Measurements from ENCODE around the gene SRGAP3.

The SRGAP3 gene

GRCh38 chr3:8968375-8968882 lies 281.0 kb downstream of the SRGAP3 start:
- H3K4me1 ChIP-seq (ENCODE audit: control insufficient read depth, insufficient read depth, low read length, poor library complexity, severe bottlenecking) = peaks cover 18% of the 10 kb centered on the region
- no peaks in the 10 kb centered on the region for H3K36me3 ChIP-seq (ENCODE audit: control insufficient read depth, insufficient read depth, low read length)
- no peaks in the 10 kb centered on the region for H3K9me3 ChIP-seq (ENCODE audit: control insufficient read depth, low read length)
- 81 to 90% methylated on average over 4 to 5 of the region's 5 CpGs for WGBS, 2 experiments (ENCODE audit: insufficient coverage in 2 of 2)
- no peak overlapping the region for H3K27ac ChIP-seq (ENCODE audit: low read depth, low read length, severe bottlenecking)
- H3K4me3 ChIP-seq (ENCODE audit: extremely low read depth, insufficient read depth, low read length, poor library complexity, severe bottlenecking) = no peak overlapping the region

GRCh38 chr3:8967553-8967952 lies 281.9 kb downstream of the SRGAP3 start:
- Histone ChIP-seq H3K4me1 (ENCODE audit: control insufficient read depth, insufficient read depth, low read length, poor library complexity, severe bottlenecking) (peaks cover 18% of the 10 kb centered on the region), H3K9me3 (ENCODE audit: control insufficient read depth, low read length) (no peaks in the 10 kb centered on the region), H3K4me3 (ENCODE audit: extremely low read depth, insufficient read depth, low read length, poor library complexity, severe bottlenecking) (no peak overlapping the region), H3K27ac (ENCODE audit: low read depth, low read length, severe bottlenecking) (no peak overlapping the region), H3K36me3 (ENCODE audit: control insufficient read depth, insufficient read depth, low read length) (no peaks in the 10 kb centered on the region)
- WGBS, 2 experiments (ENCODE audit: insufficient coverage in 2 of 2) = 88 to 92% methylated on average over 4 of the region's 5 CpGs

- Histone ChIP-seq H3K36me3 (ENCODE audit: control insufficient read depth, insufficient read depth, low read length) (no peaks in the 10 kb centered on the region), H3K27ac (ENCODE audit: low read depth, low read length, severe bottlenecking) (no peak overlapping the region), H3K4me1 (ENCODE audit: control insufficient read depth, insufficient read depth, low read length, poor library complexity, severe bottlenecking) (peaks cover 18% of the 10 kb centered on the region), H3K9me3 (ENCODE audit: control insufficient read depth, low read length) (no peaks in the 10 kb centered on the region), H3K4me3 (ENCODE audit: extremely low read depth, insufficient read depth, low read length, poor library complexity, severe bottlenecking) (no peak overlapping the region)
- WGBS, 2 experiments (ENCODE audit: insufficient coverage in 2 of 2) = 65 to 66% methylated on average over 2 of the region's 3 CpGs
These were observed 282.6 kb downstream of the SRGAP3 start for GRCh38 chr3:8966820-8967348.

GRCh38 chr3:8966150-8966819 lies 283.2 kb downstream of the SRGAP3 start:
- H3K36me3 ChIP-seq (ENCODE audit: control insufficient read depth, insufficient read depth, low read length) = no peaks in the 10 kb centered on the region
- WGBS, 2 experiments (ENCODE audit: insufficient coverage in 2 of 2) = 77 to 82% methylated on average over 2 of the region's 2 CpGs
- no peak overlapping the region for H3K4me3 ChIP-seq (ENCODE audit: extremely low read depth, insufficient read depth, low read length, poor library complexity, severe bottlenecking)
- H3K9me3 ChIP-seq (ENCODE audit: control insufficient read depth, low read length) = no peaks in the 10 kb centered on the region
- H3K4me1 ChIP-seq (ENCODE audit: control insufficient read depth, insufficient read depth, low read length, poor library complexity, severe bottlenecking) = peaks cover 18% of the 10 kb centered on the region
- H3K27ac ChIP-seq (ENCODE audit: low read depth, low read length, severe bottlenecking) = no peak overlapping the region

- H3K36me3 ChIP-seq (ENCODE audit: control insufficient read depth, insufficient read depth, low read length) = no peaks in the 10 kb centered on the region
- no peaks in the 10 kb centered on the region for H3K9me3 ChIP-seq (ENCODE audit: control insufficient read depth, low read length)
- peaks cover 18% of the 10 kb centered on the region for H3K4me1 ChIP-seq (ENCODE audit: control insufficient read depth, insufficient read depth, low read length, poor library complexity, severe bottlenecking)
- H3K4me3 ChIP-seq (ENCODE audit: extremely low read depth, insufficient read depth, low read length, poor library complexity, severe bottlenecking) = no peak overlapping the region
- 62 to 64% methylated on average over 4 to 7 of the region's 11 CpGs for WGBS, 2 experiments (ENCODE audit: insufficient coverage in 2 of 2)
- peak overlapping the region; percentile 82 for H3K27ac ChIP-seq (ENCODE audit: low read depth, low read length, severe bottlenecking)
These were observed 284.7 kb downstream of the SRGAP3 start for GRCh38 chr3:8964436-8965370.

GRCh38 chr3:8963137-8963853 lies 286.2 kb downstream of the SRGAP3 start, which contains the start of gene RAD18:
RAD18 (minus strand) TSS chr3:8963472; CDS start chr3:8963385, 87 bp downstream.
- H3K36me3 ChIP-seq (ENCODE audit: control insufficient read depth, insufficient read depth, low read length) = peaks cover under 1% of the 10 kb centered on the region
- H3K4me1 ChIP-seq (ENCODE audit: control insufficient read depth, insufficient read depth, low read length, poor library complexity, severe bottlenecking) = peaks cover 18% of the 10 kb centered on the region
- H3K9me3 ChIP-seq (ENCODE audit: control insufficient read depth, low read length) = no peaks in the 10 kb centered on the region
- H3K4me3 ChIP-seq (ENCODE audit: extremely low read depth, insufficient read depth, low read length, poor library complexity, severe bottlenecking) = peak within 1 kb of the TSS; percentile 72
- peak within 1 kb of the TSS; percentile 82 for H3K27ac ChIP-seq (ENCODE audit: low read depth, low read length, severe bottlenecking)
- 1 to 5% methylated on average over 21 to 23 of the region's 45 CpGs for WGBS, 2 experiments (ENCODE audit: insufficient coverage in 2 of 2)

- Histone ChIP-seq H3K27ac (ENCODE audit: low read depth, low read length, severe bottlenecking) (peak overlapping the region; percentile 55), H3K36me3 (ENCODE audit: control insufficient read depth, insufficient read depth, low read length) (peaks cover 8% of the 10 kb centered on the region), H3K4me1 (ENCODE audit: control insufficient read depth, insufficient read depth, low read length, poor library complexity, severe bottlenecking) (peaks cover 18% of the 10 kb centered on the region), H3K9me3 (ENCODE audit: control insufficient read depth, low read length) (no peaks in the 10 kb centered on the region), H3K4me3 (ENCODE audit: extremely low read depth, insufficient read depth, low read length, poor library complexity, severe bottlenecking) (peak overlapping the region; percentile 72)
- WGBS, 2 experiments (ENCODE audit: insufficient coverage in 2 of 2) = 31 to 39% methylated on average over 5 of the region's 6 CpGs
These were observed 287.1 kb downstream of the SRGAP3 start for GRCh38 chr3:8962226-8962861.

GRCh38 chr3:8959668-8960067 lies 289.8 kb downstream of the SRGAP3 start:
- Histone ChIP-seq H3K27ac (ENCODE audit: low read depth, low read length, severe bottlenecking) (no peak overlapping the region), H3K4me1 (ENCODE audit: control insufficient read depth, insufficient read depth, low read length, poor library complexity, severe bottlenecking) (peaks cover 11% of the 10 kb centered on the region), H3K9me3 (ENCODE audit: control insufficient read depth, low read length) (no peaks in the 10 kb centered on the region), H3K4me3 (ENCODE audit: extremely low read depth, insufficient read depth, low read length, poor library complexity, severe bottlenecking) (no peak overlapping the region), H3K36me3 (ENCODE audit: control insufficient read depth, insufficient read depth, low read length) (peaks cover 13% of the 10 kb centered on the region)
- 80% methylated on average over 1 of the region's 8 CpGs; no CpG with 5 or more reads in 1 of the 2 experiments for WGBS, 2 experiments (ENCODE audit: insufficient coverage in 2 of 2)

GRCh38 chr3:8954938-8955763 lies 294.3 kb downstream of the SRGAP3 start:
- WGBS, 2 experiments (ENCODE audit: insufficient coverage in 2 of 2) = 90 to 96% methylated on average over 2 to 3 of the region's 4 CpGs
- no peaks in the 10 kb centered on the region for H3K9me3 ChIP-seq (ENCODE audit: control insufficient read depth, low read length)
- no peaks in the 10 kb centered on the region for H3K4me1 ChIP-seq (ENCODE audit: control insufficient read depth, insufficient read depth, low read length, poor library complexity, severe bottlenecking)
- peak overlapping the region; percentile 48 for H3K27ac ChIP-seq (ENCODE audit: low read depth, low read length, severe bottlenecking)
- no peak overlapping the region for H3K4me3 ChIP-seq (ENCODE audit: extremely low read depth, insufficient read depth, low read length, poor library complexity, severe bottlenecking)
- H3K36me3 ChIP-seq (ENCODE audit: control insufficient read depth, insufficient read depth, low read length) = peaks cover 13% of the 10 kb centered on the region

All from mesodermal cell (in vitro differentiated cells).